Kidney epithelial cell (primary cell): ENCODE results near the gene CDH19. TPM values are rescaled to one million over a fixed set of nuclear protein-coding genes. Genes with fewer than 3 reads are reported as not detected.

Experiments used
- DNase-seq: peaks from one replicate; pipeline ENCODE4 v3.0.0-alpha.2; 2010; ENCODE audit warnings: low read depth
- H3K27me3 ChIP-seq: 2 replicates; pipeline ENCODE4 v1.6.0; 2011; ENCODE audit warnings: low read length; ENCODE audit not compliant: control insufficient read depth, insufficient read depth
- H3K36me3 ChIP-seq: 2 replicates; pipeline ENCODE4 v1.5.1; 2011; ENCODE audit warnings: low read length; ENCODE audit not compliant: control insufficient read depth, insufficient read depth
- H3K4me3 ChIP-seq: 2 replicates; pipeline ENCODE4 v1.5.1; 2011; ENCODE audit warnings: low read depth, mild to moderate bottlenecking, control low read depth, low read length
- total RNA-seq: library from RNA; depleted of rRNA; stranded (reverse); fragments of >200 nt; gene quantifications from 2 replicates; pipeline ENCODE4 v1.2.3, GENCODE V29; 2015
- TF ChIP-seq, protein P1 (sequence below): IDR thresholded peaks from 2 replicates; pipeline ENCODE4 v1.5.1; 2011; ENCODE audit warnings: mild to moderate bottlenecking, moderate library complexity, low read length, control low read depth, inconsistent platforms; ENCODE audit not compliant: insufficient read depth, poor library complexity, severe bottlenecking

CDH19 gene
- total RNA-seq, 1 donor from 2014 or later: not detected

DNA sequence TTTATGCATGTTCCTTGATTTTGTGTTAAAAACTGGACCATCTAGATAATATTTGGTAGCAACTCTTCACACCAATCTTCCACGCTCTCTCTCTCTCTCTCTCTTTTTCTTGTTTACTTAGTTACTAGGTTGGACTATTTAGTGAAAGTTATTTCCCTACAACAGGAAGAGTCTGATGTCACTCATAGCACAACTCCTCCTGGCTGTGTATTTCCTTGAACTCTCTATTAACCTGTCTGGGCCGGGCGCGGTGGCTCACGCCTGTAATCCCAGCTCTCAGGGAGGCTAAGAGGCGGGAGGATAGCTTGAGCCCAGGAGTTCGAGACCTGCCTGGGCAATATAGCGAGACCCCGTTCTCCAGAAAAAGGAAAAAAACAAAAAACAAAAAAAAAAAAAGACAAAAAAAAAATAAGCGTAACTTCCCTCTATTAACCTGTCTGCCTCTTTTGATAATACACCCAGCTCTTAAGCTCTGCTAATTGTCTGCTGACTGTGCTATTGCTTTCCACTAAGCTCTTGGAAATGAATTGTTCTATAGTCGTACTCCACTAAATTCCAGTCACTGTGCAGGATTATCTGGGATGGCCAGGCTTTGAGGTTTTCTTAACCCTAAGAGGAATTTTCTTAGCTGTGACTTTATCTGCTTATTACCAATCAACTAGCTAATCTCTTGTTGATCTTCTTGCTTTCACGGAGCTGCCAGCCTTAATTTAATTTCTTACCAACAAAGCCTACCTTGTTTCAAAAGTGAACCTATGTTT, 18.1 kb upstream of the CDH19 start:
- Histone ChIP-seq H3K4me3 (no peak overlapping the region), H3K27me3 (no peaks in the 10 kb centered on the region), H3K36me3 (no peaks in the 10 kb centered on the region)
- TF ChIP-seq, protein P1, sequence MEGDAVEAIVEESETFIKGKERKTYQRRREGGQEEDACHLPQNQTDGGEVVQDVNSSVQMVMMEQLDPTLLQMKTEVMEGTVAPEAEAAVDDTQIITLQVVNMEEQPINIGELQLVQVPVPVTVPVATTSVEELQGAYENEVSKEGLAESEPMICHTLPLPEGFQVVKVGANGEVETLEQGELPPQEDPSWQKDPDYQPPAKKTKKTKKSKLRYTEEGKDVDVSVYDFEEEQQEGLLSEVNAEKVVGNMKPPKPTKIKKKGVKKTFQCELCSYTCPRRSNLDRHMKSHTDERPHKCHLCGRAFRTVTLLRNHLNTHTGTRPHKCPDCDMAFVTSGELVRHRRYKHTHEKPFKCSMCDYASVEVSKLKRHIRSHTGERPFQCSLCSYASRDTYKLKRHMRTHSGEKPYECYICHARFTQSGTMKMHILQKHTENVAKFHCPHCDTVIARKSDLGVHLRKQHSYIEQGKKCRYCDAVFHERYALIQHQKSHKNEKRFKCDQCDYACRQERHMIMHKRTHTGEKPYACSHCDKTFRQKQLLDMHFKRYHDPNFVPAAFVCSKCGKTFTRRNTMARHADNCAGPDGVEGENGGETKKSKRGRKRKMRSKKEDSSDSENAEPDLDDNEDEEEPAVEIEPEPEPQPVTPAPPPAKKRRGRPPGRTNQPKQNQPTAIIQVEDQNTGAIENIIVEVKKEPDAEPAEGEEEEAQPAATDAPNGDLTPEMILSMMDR: no peak
- no peak for DNase-seq

DNA sequence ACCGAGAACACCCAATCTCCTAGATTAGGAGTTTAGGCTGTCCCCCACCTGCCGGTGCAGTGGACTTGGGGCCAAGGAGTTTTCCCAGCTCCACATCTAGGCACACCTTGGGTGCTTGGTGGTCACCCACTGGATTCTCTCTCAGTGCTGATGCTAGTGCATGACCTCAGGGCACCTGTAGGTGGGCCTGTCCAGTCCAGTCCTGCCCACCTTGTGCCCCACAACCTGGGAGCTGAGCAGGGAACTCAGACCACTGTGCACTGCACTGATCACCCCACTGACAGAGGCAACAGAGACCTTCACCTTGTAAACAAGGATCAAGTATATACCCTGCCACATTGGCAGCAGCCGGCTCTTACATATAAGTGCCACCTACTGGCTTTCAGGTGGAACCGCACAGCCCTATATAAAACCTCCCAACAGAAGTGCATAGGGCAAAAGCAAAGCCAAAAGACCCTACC, 12.7 kb upstream of the CDH19 start:
- no peak for DNase-seq
- TF ChIP-seq, protein P1: peak; percentile 57
- H3K4me3 ChIP-seq: no peak overlapping the region
- no peaks in the 10 kb centered on the region for H3K27me3 ChIP-seq
- H3K36me3 ChIP-seq: no peaks in the 10 kb centered on the region

DNA sequence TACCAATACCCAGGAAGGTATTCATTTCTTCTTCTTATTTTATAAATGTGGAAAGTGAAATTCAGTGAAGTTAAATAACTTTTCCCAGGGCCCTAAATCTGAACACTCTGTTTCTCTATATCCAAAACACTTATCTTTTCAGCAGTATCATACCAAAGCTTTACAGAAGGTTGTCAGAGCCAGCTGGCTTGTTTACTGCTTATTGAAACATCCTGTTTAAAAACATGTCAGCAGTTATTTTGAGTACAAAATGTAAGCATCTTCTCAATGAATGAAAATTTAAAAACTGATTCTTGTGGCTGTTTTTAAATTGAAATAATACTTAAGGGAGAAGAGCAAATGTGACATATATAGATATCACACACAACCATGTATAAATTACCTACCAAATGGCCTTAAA, 11.3 kb upstream of the CDH19 start:
- no peak for DNase-seq
- TF ChIP-seq, protein P1: no peak
- Histone ChIP-seq H3K4me3 (no peak overlapping the region), H3K36me3 (no peaks in the 10 kb centered on the region), H3K27me3 (no peaks in the 10 kb centered on the region)

DNA sequence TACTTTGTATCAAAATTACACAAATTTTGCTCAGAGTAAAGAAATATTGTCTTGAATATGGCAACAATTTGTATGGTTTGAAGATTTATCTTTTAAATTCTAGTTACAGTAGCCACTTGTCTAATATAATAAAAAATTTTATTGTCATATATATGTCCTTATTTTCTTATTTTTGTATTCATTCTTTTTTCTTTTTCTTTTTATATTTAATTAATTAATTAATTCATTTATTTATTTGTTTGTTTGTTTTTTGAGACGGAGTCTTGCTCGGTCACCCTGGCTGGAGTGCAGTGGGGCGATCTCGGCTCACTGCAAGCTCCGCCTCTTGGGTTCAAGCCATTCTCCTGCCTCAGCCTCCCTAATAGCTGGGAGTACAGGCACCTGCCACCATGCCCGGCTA, 3.7 kb upstream of the CDH19 start:
- H3K36me3 ChIP-seq: no peaks in the 10 kb centered on the region
- no peak overlapping the region for H3K4me3 ChIP-seq
- no peak for DNase-seq
- TF ChIP-seq, protein P1: no peak
- H3K27me3 ChIP-seq: no peaks in the 10 kb centered on the region

DNA sequence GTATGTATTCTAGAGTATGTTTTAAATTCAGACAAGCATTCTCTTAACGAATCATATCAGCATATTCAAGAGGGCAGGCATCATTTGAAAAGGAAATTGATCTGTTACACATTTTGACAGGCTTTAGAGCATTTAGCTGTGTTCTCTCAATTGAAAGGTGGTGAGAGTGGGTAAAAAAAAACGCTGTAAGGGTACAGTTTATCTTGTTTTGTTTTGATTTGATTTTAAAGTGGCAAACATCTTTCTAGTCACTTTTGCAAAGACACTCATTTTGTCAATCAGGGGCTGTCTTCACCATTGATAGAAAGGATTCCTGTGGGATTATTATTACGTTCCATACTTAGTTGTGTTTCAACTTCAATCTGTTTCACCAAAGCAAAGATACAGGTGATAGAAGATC, 2.2 kb downstream of the CDH19 start:
- Histone ChIP-seq H3K36me3 (no peaks in the 10 kb centered on the region), H3K27me3 (no peaks in the 10 kb centered on the region), H3K4me3 (no peak overlapping the region)
- DNase-seq: no peak
- TF ChIP-seq, protein P1: no peak

DNA sequence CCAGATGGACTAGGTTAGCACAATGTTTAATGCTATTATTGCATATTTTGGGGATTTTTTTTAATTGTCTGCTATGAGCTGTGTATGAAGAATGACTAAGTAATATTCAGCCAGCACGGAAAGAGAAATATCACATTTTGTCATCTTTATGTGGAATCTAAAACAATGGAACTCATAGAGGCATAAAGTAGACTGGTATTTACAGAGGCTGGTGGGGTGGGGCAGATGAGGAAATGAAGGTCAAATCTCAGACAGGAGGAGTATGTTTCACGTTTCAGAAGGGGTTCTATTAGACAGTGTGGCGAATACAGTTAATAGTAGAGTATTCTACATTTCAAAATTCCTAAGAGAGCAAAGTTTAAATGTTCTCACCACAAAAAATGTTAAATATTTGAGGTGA, 4.7 kb downstream of the CDH19 start:
- no peak for DNase-seq
- Histone ChIP-seq H3K27me3 (no peaks in the 10 kb centered on the region), H3K4me3 (no peak overlapping the region), H3K36me3 (no peaks in the 10 kb centered on the region)
- TF ChIP-seq, protein P1: no peak
